GM19467 (cell line): ENCODE data around the gene BCL11B.
"Not testable (repeated sequence)": the region's sequence is repeated elsewhere in the genome, so short reads cannot be mapped to it uniquely, and the experiment has no call there.

Source experiments
- ATAC-seq: cut with Tn5 transposase; IDR thresholded peaks from one replicate; pipeline ENCODE4 v1.9.1; 2021; ENCODE audit warnings: mild to moderate bottlenecking, moderate library complexity; ENCODE audit not compliant: unreplicated experiment

Gene BCL11B

GRCh38 chr14:99242238-99242637 is 29.8 kb downstream of the BCL11B start:
- ATAC-seq = no peak

GRCh38 chr14:99241325-99242010 is 30.5 kb downstream of the BCL11B start:
- no peak for ATAC-seq

DNA sequence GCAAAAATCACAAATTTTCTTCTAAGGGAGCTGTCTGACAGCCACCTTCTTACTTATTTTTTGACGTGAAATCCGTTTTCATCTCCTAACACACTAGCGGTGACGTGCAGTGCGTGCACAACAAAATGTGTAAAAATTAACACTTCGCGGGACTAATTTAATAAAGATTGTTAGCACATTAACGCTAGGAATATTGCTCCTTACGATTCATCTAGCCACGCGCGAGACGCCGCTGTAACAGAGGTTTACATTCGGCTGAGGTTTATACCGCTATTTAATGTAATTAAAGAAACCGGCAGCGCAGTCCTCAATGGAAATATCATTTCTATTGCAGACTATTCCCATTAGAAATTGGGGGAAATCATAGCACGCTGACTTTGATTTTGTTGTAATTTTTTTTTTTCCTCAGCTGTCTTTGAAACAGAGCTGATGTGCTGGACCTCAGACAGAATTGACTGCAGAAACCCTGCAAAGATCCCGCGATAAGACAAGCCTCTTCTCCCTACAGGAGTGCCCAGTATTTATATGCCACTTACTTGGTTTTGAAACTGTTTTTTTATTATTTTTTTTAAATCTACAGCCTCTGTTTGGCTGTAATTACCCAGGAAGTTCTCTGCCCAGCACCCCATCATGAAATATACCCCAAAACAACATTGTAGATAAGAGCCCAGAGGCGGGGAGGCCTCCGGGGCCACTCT is 31.2 kb downstream of the BCL11B start:
- ATAC-seq = no peak

- no peak for ATAC-seq
These were observed 32.3 kb downstream of the BCL11B start for GRCh38 chr14:99239661-99240092.

DNA sequence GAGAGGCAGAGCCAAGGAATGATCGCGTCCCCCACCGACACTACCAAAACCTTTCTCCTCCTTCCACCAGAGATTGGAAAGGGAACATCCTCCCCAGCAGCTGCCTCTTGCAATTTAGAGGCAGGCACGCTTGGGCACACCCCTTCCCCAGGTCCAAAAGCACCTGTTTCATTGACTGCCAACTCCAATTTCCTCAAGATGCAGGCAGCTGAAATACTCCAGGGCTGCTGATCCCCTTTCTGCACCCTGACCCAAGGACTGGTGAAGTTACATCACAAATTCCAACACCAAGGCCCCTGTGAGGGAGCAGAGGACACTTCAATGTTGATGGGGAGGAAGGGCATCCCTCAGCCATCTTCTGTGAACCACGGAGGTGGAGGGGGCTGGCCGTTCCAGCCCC is 33.8 kb downstream of the BCL11B start:
- ATAC-seq = no peak

- ATAC-seq = no peak
These were observed 34.7 kb downstream of the BCL11B start for GRCh38 chr14:99237288-99237687.

- no peak for ATAC-seq
These were observed 35.4 kb downstream of the BCL11B start for GRCh38 chr14:99236386-99237138.

GRCh38 chr14:99235582-99236320 is 36.2 kb downstream of the BCL11B start:
- ATAC-seq = no peak

- ATAC-seq = no peak
These were observed 36.9 kb downstream of the BCL11B start for GRCh38 chr14:99234961-99235571.

GRCh38 chr14:99234355-99234754 is 37.6 kb downstream of the BCL11B start:
- no peak for ATAC-seq

DNA sequence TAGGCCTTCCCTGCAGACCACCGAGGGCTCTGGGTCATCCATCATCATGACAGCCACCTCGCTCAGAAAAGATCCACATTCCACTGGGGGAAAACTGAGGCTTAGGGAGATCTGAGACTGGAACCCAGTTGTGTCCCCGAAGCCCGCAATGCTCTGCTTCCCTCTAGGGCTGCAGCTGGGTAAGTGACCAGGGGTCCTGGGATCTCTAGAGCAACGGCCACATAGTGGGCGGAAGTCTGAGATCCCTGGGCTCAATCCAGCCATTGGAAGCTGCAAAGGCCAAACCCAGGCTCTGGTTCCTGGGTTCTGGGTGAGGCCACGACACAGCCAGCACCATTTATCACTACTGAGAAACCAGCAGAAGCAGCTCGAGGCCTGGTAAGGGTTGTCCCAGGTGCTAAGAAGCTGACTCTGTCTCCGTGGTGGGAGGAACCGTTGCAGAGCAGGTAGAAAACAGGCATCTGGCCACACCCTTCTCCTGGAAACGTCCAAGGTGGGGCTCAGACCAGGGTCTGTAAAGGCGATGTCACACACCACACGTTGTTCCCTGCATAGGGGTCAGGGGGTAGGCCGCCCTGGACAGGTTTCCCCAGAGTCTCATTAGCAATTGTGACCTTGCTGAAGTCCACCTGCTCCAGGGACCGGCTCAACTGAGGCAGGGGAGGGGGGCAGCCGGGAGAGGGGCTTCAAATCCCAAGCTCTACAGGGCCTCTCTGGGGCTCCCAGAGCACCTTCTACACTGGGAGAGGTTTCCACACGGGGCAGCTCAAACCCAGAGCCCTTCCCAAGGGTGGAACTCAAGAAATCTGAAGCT is 38.6 kb downstream of the BCL11B start:
- no peak for ATAC-seq

DNA sequence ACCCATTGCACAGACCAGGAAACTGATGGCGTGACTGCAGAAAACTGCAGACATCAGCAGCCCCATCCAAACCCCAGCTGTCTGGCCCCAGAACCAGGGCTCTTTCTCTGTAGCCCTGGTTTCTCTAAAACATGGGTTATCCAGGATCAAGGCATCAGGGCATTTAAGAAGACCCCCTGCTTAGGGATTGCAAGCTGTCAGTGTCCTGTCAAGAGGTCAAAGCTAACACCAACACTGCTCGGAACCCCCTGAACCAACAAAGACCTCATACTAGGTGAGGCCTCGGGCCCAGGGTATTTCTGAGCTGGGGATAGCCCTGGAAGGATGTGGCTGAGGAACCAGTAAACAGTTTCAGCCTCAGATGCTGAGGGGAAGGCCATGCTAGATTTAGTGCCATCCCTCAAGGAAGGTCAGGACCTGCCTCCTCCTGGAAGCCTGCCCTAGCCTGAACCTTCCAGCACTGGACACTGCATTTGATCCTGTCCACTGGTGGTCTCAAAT is 39.2 kb downstream of the BCL11B start:
- ATAC-seq = no peak

GRCh38 chr14:99231850-99232713 is 39.9 kb downstream of the BCL11B start:
- no peak for ATAC-seq

GRCh38 chr14:99231161-99231849 is 40.7 kb downstream of the BCL11B start:
- no peak for ATAC-seq

DNA sequence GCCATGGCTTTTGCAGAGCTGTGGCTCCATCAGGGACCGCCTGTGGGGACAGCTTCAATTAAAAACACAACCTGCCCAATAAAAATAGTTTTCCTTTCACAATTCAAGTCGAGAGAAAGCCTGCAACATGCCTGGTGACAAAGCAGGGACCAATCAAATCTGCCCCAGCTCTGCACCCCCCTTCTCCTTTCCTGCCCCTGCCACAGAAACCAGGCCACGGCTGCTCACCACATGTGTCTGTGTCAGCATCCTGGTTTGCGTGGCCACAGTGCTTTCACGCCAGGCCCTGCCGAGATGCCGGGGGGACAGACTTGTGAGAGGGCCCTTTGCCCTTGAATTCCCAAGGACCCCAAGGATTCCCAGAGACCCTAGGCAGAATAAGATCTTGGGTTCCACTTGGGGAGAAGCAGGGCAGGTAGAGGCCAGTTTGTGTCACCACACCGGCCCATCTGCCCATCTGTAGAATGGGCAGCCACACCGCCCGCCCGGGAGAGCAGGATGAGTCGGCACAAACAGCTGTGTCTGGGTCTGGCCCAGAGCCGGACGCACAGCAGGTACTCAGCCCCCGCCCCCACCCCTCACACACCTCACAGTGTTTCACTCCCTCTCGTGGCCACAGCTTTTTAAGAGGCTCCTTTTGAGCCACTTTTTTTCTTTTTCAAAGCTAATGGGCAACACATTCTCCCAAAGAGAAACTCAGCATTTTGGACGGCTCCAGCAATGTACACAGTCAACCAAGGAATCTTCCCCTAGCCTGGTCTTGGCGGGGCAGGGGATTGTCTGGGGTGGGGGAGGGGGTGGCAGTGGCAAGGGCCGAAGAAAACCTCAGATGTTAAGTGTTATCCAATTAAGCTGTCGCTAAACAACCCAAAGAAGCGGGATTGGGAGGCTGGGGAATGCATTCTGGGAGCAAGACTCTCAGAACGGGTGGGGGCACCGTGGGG is 41.5 kb downstream of the BCL11B start:
- ATAC-seq = no peak

- ATAC-seq = no peak
These were observed 42.3 kb downstream of the BCL11B start for GRCh38 chr14:99229654-99230207.

GRCh38 chr14:99228760-99229159 is 43.2 kb downstream of the BCL11B start:
- not testable (repeated sequence) for ATAC-seq
